Measurements from ENCODE around the gene DZANK1.
A peak's percentile ranks its signal among the peaks of the same experiment; 100 is the strongest.

The DZANK1 gene

DNA sequence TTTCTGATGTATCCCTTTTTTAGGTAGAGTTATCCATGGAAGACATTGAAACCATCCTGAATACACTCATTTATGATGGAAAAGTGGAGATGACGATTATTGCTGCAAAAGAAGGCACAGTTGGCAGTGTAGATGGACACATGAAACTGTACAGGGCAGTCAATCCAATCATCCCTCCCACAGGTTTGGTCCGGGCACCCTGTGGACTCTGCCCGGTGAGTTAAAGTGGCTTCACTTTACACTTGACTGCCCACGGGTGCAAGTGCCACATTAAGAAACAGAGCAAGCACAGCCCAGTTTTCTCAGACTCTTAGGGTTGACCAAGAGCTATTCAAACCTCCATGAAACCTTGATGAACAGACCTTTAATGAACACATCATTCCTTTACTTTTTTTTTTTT, 14.8 kb upstream of the DZANK1 start:
- TF ChIP-seq, protein P1, sequence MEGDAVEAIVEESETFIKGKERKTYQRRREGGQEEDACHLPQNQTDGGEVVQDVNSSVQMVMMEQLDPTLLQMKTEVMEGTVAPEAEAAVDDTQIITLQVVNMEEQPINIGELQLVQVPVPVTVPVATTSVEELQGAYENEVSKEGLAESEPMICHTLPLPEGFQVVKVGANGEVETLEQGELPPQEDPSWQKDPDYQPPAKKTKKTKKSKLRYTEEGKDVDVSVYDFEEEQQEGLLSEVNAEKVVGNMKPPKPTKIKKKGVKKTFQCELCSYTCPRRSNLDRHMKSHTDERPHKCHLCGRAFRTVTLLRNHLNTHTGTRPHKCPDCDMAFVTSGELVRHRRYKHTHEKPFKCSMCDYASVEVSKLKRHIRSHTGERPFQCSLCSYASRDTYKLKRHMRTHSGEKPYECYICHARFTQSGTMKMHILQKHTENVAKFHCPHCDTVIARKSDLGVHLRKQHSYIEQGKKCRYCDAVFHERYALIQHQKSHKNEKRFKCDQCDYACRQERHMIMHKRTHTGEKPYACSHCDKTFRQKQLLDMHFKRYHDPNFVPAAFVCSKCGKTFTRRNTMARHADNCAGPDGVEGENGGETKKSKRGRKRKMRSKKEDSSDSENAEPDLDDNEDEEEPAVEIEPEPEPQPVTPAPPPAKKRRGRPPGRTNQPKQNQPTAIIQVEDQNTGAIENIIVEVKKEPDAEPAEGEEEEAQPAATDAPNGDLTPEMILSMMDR (IDR thresholded peaks at IDR 0.05; ENCODE audit: control insufficient read depth, extremely low read depth, insufficient read depth), result no peak
- no peak overlapping the region for H3K4me3 ChIP-seq (ENCODE audit: low read depth, low read length)
- no peak for DNase-seq (ENCODE audit: low read depth)

DNA sequence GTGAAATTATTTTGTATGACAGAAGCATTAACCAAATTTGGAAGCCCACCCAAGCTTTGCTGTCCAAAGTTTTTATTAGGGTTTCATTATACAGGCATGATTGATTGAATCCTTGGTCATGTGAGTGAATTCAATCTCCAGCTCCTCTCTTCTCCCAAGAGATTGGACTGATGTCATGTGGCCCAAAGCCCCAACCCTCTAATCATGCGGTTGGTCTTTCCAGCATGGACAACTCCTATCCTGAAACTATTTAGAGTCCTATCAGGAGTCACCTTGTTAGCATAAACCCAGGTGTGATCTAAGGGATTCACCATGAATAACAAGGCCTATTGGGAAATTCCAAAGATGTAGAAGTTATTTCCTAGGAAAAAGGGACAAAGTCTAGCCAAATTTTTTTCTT, 11.0 kb upstream of the DZANK1 start:
- TF ChIP-seq, protein P1 (IDR thresholded peaks at IDR 0.05; ENCODE audit: control insufficient read depth, extremely low read depth, insufficient read depth), result no peak
- H3K4me3 ChIP-seq (ENCODE audit: low read depth, low read length), result no peak overlapping the region
- DNase-seq (ENCODE audit: low read depth), result no peak

DNA sequence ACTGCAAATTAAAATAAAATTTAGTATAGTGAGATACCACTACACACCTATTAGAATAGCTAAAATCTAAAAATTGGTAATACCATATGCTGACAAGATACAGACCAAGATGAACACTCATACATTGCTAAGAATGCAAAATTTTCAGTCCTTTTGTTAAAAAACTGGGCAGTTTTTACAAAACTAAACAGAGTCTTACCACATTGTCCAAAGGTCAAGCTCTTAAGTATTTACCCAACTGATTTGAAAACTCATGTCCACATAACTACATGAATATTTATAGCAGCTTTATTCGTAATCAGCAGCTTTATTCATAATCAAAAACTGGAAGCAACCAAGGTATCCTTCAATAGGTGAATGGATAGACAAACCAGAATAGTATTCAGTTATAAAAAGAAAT, 10.4 kb upstream of the DZANK1 start:
- TF ChIP-seq, protein P1 (IDR thresholded peaks at IDR 0.05; ENCODE audit: control insufficient read depth, extremely low read depth, insufficient read depth), result no peak
- no peak for DNase-seq (ENCODE audit: low read depth)
- no peak overlapping the region for H3K4me3 ChIP-seq (ENCODE audit: low read depth, low read length)

DNA sequence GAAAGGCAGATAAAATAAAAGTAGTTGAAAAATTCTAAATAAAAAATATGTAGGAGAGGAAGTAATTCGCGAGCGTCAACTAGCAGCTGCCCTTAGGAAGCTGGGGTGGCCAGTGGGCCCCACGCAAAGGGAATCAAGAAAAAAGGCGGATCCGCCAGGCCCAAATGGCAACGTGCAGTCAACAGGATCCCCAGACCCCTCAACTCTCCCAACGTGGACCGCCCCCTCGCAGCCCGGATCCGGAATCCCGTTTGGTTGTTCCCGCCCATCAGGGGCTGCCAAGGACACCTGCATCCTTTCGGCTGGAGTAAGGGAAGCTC, 296 bp downstream of the DZANK1 start:
- H3K4me3 ChIP-seq (ENCODE audit: low read depth, low read length), result peak overlapping the region; percentile 68
- DNase-seq (ENCODE audit: low read depth), result no peak
- TF ChIP-seq, protein P1 (IDR thresholded peaks at IDR 0.05; ENCODE audit: control insufficient read depth, extremely low read depth, insufficient read depth), result no peak

DNA sequence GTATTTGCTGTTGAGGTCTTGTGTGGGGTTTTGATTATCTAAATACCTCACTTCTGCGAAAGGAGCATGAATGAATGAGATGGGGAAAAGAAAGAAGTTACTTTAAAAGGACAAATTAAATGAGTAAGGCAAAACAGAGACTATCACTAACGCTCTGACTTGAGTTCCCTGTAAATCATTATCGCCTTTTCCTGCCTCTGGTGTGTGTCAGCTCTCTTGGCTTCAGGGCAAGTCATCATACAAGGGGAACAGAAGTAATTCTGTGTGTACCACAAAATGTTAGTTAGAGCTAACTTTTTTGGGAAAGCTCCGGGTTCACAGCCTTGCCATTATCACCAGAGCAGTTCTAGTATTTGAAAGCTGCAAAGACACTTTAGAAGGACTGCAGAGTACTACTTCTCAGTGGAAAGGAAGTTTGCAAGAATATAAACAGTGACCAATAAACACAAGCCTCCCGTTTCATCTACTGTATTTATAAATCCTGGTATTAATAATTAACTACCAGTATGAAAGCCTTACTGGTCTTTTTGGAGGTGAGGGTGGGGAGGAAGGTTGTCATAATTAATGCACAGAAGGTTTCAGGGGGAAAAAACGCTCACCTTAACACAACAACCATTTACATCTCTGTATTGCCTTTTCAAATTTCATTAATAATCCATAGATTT, 1.2 kb downstream of the DZANK1 start:
- peak overlapping the region; percentile 68 for H3K4me3 ChIP-seq (ENCODE audit: low read depth, low read length)
- no peak for DNase-seq (ENCODE audit: low read depth)
- TF ChIP-seq, protein P1 (IDR thresholded peaks at IDR 0.05; ENCODE audit: control insufficient read depth, extremely low read depth, insufficient read depth), result no peak

DNA sequence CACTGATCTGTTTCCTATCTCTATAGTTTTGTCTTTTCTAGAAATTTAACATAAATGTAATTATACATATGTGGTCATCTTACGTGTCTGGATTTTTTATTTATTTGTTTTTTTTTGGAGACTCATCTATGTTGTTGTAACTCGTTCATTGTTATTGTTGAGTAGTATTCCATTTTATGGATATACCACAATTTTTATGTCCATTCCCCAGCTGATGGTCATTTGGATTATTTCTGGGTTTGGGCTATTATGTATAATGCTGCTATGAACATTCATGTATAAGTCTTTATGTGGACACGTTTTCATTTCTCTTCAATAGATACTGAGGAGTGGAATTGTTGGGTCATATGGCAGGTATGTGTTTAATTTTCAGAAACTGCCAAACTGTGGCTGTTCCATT, 10.2 kb downstream of the DZANK1 start:
- TF ChIP-seq, protein P1 (IDR thresholded peaks at IDR 0.05; ENCODE audit: control insufficient read depth, extremely low read depth, insufficient read depth), result no peak
- DNase-seq (ENCODE audit: low read depth), result no peak
- H3K4me3 ChIP-seq (ENCODE audit: low read depth, low read length), result no peak overlapping the region

DNA sequence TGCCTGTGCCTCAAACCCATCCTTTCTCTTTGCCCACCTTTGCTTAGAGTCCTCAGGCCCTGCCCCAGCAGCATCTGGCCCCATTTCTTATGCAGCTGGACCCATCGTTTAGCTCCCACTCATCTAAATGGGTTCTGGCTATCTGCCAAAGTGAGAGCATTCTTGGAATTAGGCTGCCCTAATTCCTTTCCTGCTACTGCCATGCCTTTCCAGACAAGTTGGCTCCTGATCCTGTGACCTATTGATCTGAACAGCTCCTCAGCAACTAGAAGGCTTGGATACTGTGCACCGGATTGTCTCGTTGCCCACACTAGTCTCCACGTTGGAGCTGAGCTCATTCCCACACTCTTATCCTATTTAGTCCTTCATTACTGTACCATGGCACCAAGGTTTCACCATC, 22.9 kb downstream of the DZANK1 start:
- TF ChIP-seq, protein P1 (IDR thresholded peaks at IDR 0.05; ENCODE audit: control insufficient read depth, extremely low read depth, insufficient read depth), result no peak
- H3K4me3 ChIP-seq (ENCODE audit: low read depth, low read length), result no peak overlapping the region
- no peak for DNase-seq (ENCODE audit: low read depth)
